ENCODE data around the gene ENDOU.

ENDOU gene

GRCh38 chr12:47742253-47742825 lies 17.0 kb upstream of the ENDOU start:
- H3K4me1 ChIP-seq = peaks cover 47% of the 10 kb centered on the region
- no peak overlapping the region for H3K27ac ChIP-seq
- no peak overlapping the region for H3K9ac ChIP-seq

GRCh38 chr12:47741340-47741703 lies 16.0 kb upstream of the ENDOU start:
- Histone ChIP-seq H3K4me2 (ENCODE audit: low read length) (no peak overlapping the region), H3K4me3 (ENCODE audit: low read depth, low read length) (no peak overlapping the region), H3K9ac (no peak overlapping the region), H3K36me3 (ENCODE audit: control insufficient read depth, insufficient read depth, low read length) (no peaks in the 10 kb centered on the region), H3K27me3 (ENCODE audit: control insufficient read depth, insufficient read depth, low read length) (no peaks in the 10 kb centered on the region), H3K79me2 (peaks cover 6% of the 10 kb centered on the region), H2AFZ (no peak overlapping the region), H3K27ac (no peak overlapping the region), H3K4me1 (peaks cover 51% of the 10 kb centered on the region), H3K9me3 (ENCODE audit: control insufficient read depth, low read length) (no peaks in the 10 kb centered on the region)
- no peak for TF ChIP-seq CTCF (IDR thresholded peaks at IDR 0.05)

More at GRCh38 chr12:47742253-47742825, 17.0 kb upstream of the ENDOU start:
- Histone ChIP-seq H3K36me3 (ENCODE audit: control insufficient read depth, insufficient read depth, low read length) (no peaks in the 10 kb centered on the region), H2AFZ (no peak overlapping the region), H3K27me3 (ENCODE audit: control insufficient read depth, insufficient read depth, low read length) (no peaks in the 10 kb centered on the region), H3K79me2 (peaks cover 6% of the 10 kb centered on the region), H3K9me3 (ENCODE audit: control insufficient read depth, low read length) (no peaks in the 10 kb centered on the region), H3K4me2 (ENCODE audit: low read length) (no peak overlapping the region), H3K4me3 (ENCODE audit: low read depth, low read length) (no peak overlapping the region)
- TF ChIP-seq CTCF (IDR thresholded peaks at IDR 0.05) = peak; percentile 99

DNA sequence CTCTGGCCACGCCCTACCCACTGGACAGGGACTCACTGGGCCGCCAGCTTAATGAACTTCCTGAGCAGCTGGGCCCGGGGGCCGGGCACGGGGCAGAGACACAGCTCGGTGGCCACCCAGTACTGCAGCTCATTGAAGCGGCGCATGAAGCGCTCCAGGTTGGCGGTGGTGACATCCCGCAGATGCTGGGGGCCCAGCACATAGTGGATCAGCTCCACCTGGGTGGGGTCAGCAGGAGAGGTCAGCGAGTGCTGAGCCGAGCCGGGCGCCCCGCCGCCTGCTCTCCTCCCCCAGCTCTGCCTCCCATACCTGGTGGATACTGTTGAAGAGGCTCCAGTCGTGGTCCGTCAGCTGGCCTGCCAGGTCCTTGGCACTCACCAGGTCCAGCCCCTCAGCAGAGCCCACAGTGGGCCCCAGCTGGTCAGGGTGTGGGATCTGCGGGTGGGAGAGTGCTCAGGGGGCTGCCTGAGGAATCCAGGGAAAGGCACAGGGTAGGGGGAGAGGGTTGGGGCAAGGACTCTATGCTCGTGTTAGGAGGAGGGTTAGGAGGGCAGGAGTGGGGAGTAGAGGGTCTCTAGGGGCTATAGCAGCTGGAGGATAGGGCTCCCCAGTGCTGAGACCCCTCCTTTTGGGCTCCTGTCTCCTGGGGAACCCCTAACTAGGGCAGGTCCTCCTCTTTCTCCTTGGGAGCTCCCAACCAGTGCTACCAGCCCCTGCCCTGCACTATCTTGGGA lies 15.5 kb upstream of the ENDOU start:
- no peak for TF ChIP-seq CTCF (IDR thresholded peaks at IDR 0.05)
- peaks cover 51% of the 10 kb centered on the region for H3K4me1 ChIP-seq
- no peak overlapping the region for H3K9ac ChIP-seq

DNA sequence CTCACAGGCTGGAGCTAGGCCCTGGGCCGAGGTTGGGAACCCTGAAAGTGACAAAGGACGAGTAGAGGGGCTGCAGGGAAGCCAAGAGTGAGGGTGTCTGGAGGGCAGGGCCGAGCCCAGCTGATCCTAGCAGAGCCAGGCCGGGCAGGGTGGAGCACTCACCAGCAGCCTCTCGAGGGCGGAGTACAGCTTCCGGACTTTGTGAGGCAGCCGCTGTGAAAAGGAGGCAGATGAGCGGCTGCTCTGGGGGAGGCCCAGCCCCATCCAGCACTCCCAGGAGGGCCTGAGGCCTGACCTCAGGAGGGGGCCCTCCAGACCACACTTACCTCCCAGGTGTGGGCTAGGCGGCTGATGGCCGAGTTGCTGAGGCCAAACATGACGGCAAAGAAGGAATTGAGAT lies 14.7 kb upstream of the ENDOU start:
- H3K4me3 ChIP-seq (ENCODE audit: low read depth, low read length) = no peak overlapping the region
- peak overlapping the region; percentile 19 for H3K27ac ChIP-seq
- peaks cover 49% of the 10 kb centered on the region for H3K4me1 ChIP-seq
- no peaks in the 10 kb centered on the region for H3K9me3 ChIP-seq (ENCODE audit: control insufficient read depth, low read length)
- no peak overlapping the region for H3K9ac ChIP-seq
- no peaks in the 10 kb centered on the region for H3K36me3 ChIP-seq (ENCODE audit: control insufficient read depth, insufficient read depth, low read length)
- peaks cover 6% of the 10 kb centered on the region for H3K79me2 ChIP-seq
- no peaks in the 10 kb centered on the region for H3K27me3 ChIP-seq (ENCODE audit: control insufficient read depth, insufficient read depth, low read length)
- no peak overlapping the region for H2AFZ ChIP-seq
- H3K4me2 ChIP-seq (ENCODE audit: low read length) = no peak overlapping the region
- no peak for TF ChIP-seq CTCF (IDR thresholded peaks at IDR 0.05)

More for the DNA sequence above, 15.5 kb upstream of the ENDOU start:
- H3K4me3 ChIP-seq (ENCODE audit: low read depth, low read length) = no peak overlapping the region
- no peaks in the 10 kb centered on the region for H3K9me3 ChIP-seq (ENCODE audit: control insufficient read depth, low read length)
- H3K27ac ChIP-seq = no peak overlapping the region
- no peaks in the 10 kb centered on the region for H3K27me3 ChIP-seq (ENCODE audit: control insufficient read depth, insufficient read depth, low read length)
- no peak overlapping the region for H3K4me2 ChIP-seq (ENCODE audit: low read length)
- no peak overlapping the region for H2AFZ ChIP-seq
- peaks cover 6% of the 10 kb centered on the region for H3K79me2 ChIP-seq
- no peaks in the 10 kb centered on the region for H3K36me3 ChIP-seq (ENCODE audit: control insufficient read depth, insufficient read depth, low read length)

- Histone ChIP-seq H3K4me1 (peaks cover 49% of the 10 kb centered on the region), H3K79me2 (peaks cover 6% of the 10 kb centered on the region), H3K27me3 (ENCODE audit: control insufficient read depth, insufficient read depth, low read length) (no peaks in the 10 kb centered on the region), H3K36me3 (ENCODE audit: control insufficient read depth, insufficient read depth, low read length) (no peaks in the 10 kb centered on the region), H3K4me3 (ENCODE audit: low read depth, low read length) (no peak overlapping the region), H3K9ac (no peak overlapping the region), H3K9me3 (ENCODE audit: control insufficient read depth, low read length) (no peaks in the 10 kb centered on the region), H2AFZ (no peak overlapping the region), H3K27ac (no peak overlapping the region), H3K4me2 (ENCODE audit: low read length) (no peak overlapping the region)
- TF ChIP-seq CTCF (IDR thresholded peaks at IDR 0.05) = no peak
Measured at GRCh38 chr12:47739297-47739696, 14.0 kb upstream of the ENDOU start.
